Measurements from ENCODE around the gene FOLH1.
"Not testable (repeated sequence)": the region's sequence is repeated elsewhere in the genome, so short reads cannot be mapped to it uniquely, and the experiment has no call there.

FOLH1 gene

GRCh38 chr11:49208006-49208721 is at the start of gene FOLH1:
Gene FOLH1, minus strand, starts transcription at chr11:49208602. Its CDS starts 193 bp downstream, at chr11:49208409.
- DNase-seq, result no peak

- not testable (repeated sequence) for DNase-seq
Observed at GRCh38 chr11:49255148-49255547, 46.7 kb upstream of the FOLH1 start.

GRCh38 chr11:49251212-49251611 is 42.8 kb upstream of the FOLH1 start:
- DNase-seq, result not testable (repeated sequence)

- not testable (repeated sequence) for DNase-seq
Observed at GRCh38 chr11:49250398-49251115, 42.2 kb upstream of the FOLH1 start.

- DNase-seq, result not testable (repeated sequence)
Observed at GRCh38 chr11:49249363-49249762, 41.0 kb upstream of the FOLH1 start.

- DNase-seq, result not testable (repeated sequence)
Observed at GRCh38 chr11:49233685-49234084, 25.3 kb upstream of the FOLH1 start.

- DNase-seq, result not testable (repeated sequence)
Observed at GRCh38 chr11:49233019-49233418, 24.6 kb upstream of the FOLH1 start.

GRCh38 chr11:49231725-49232124 is 23.3 kb upstream of the FOLH1 start:
- not testable (repeated sequence) for DNase-seq

GRCh38 chr11:49230534-49230933 is 22.1 kb upstream of the FOLH1 start:
- not testable (repeated sequence) for DNase-seq

- DNase-seq, result not testable (repeated sequence)
Observed at GRCh38 chr11:49230001-49230400, 21.6 kb upstream of the FOLH1 start.

GRCh38 chr11:49229136-49229535 is 20.7 kb upstream of the FOLH1 start:
- not testable (repeated sequence) for DNase-seq

GRCh38 chr11:49225255-49225785 is 16.9 kb upstream of the FOLH1 start:
- not testable (repeated sequence) for DNase-seq

GRCh38 chr11:49221112-49221511 is 12.7 kb upstream of the FOLH1 start:
- DNase-seq, result no peak

- DNase-seq, result no peak
Observed at GRCh38 chr11:49213026-49213560, 4.7 kb upstream of the FOLH1 start.

- DNase-seq, result not testable (repeated sequence)
Observed at GRCh38 chr11:49206999-49207398, 1.4 kb downstream of the FOLH1 start.

GRCh38 chr11:49202287-49202976 is 6.0 kb downstream of the FOLH1 start:
- no peak for DNase-seq

GRCh38 chr11:49196775-49197174 is 11.6 kb downstream of the FOLH1 start:
- DNase-seq, result not testable (repeated sequence)

- DNase-seq, result not testable (repeated sequence)
Observed at GRCh38 chr11:49196002-49196401, 12.4 kb downstream of the FOLH1 start.

GRCh38 chr11:49190287-49190686 is 18.1 kb downstream of the FOLH1 start:
- not testable (repeated sequence) for DNase-seq

GRCh38 chr11:49186225-49186624 is 22.2 kb downstream of the FOLH1 start:
- not testable (repeated sequence) for DNase-seq

- DNase-seq, result not testable (repeated sequence)
Observed at GRCh38 chr11:49185597-49185996, 22.8 kb downstream of the FOLH1 start.

GRCh38 chr11:49184756-49185155 is 23.6 kb downstream of the FOLH1 start:
- not testable (repeated sequence) for DNase-seq

- not testable (repeated sequence) for DNase-seq
Observed at GRCh38 chr11:49177936-49178335, 30.5 kb downstream of the FOLH1 start.
